ENCODE measurements around the gene SPOCK1. TPM values are rescaled to one million over a fixed set of nuclear protein-coding genes. Genes with fewer than 3 reads are reported as not detected.

Gene SPOCK1
- total and polyA plus RNA-seq, 4 donors: 31.8 to 217 (median 132) TPM

DNA sequence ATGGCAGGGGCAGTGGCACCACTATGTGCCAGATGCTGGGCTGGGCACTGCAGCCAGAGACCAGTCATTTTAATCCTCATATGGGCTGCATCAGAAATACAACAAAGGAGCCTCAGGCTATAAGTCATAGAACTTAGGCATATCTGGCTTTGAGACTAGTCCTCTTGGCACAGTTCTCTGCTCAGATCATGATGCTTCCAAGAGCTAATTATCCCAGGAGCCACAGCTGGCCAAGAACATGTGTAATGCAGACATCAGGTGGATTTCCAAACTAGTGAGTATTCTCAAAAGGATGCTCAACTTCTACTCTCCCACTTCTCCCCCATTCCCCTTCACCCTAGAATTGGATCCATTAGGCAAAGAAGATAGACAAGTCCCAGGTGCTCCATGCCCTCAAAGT is 571.6 kb downstream of the SPOCK1 start:
- no peak for DNase-seq (ENCODE audit: low read depth in 4 of 6, low spot score in 6 of 6)
- no peaks in the 10 kb centered on the region for H3K36me3 ChIP-seq (ENCODE audit: control insufficient read depth, insufficient read depth, low read length)
- no peaks in the 10 kb centered on the region for H3K4me1 ChIP-seq (ENCODE audit: control insufficient read depth, insufficient read depth, low read length)
- no peaks in the 10 kb centered on the region for H3K9me3 ChIP-seq (ENCODE audit: control insufficient read depth, insufficient read depth, low read length)
- no peak overlapping the region for H3K4me3 ChIP-seq (ENCODE audit: low read depth, low read length)
- H3K27me3 ChIP-seq (ENCODE audit: control insufficient read depth, insufficient read depth, low read length): no peaks in the 10 kb centered on the region
- H3K27ac ChIP-seq (ENCODE audit: low read depth, low read length): no peak overlapping the region

DNA sequence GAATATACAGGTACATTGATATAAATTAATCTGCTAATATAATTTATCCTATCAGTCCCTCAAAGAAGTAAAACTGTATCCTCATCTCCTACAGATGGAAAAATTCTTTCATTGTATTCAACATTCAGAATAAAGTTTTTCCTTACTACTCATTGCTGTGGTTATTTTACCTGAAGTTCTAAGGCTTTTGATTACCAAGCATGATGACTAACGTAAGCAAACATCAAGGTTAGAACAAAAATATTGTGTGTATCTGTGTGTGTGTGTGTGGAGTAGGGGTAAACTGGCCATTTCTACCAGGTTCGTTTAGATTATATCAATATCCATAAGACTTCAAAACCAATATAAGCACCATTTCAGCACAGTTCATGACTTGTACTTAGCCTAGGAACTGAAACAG is 573.1 kb downstream of the SPOCK1 start:
- H3K4me1 ChIP-seq (ENCODE audit: control insufficient read depth, insufficient read depth, low read length): no peaks in the 10 kb centered on the region
- no peak overlapping the region for H3K4me3 ChIP-seq (ENCODE audit: low read depth, low read length)
- no peaks in the 10 kb centered on the region for H3K36me3 ChIP-seq (ENCODE audit: control insufficient read depth, insufficient read depth, low read length)
- H3K27me3 ChIP-seq (ENCODE audit: control insufficient read depth, insufficient read depth, low read length): no peaks in the 10 kb centered on the region
- no peak for DNase-seq (ENCODE audit: low read depth in 4 of 6, low spot score in 6 of 6)
- H3K27ac ChIP-seq (ENCODE audit: low read depth, low read length): no peak overlapping the region
- no CpG with 5 or more reads among the region's 2 CpGs for WGBS (ENCODE audit: insufficient coverage)
- H3K9me3 ChIP-seq (ENCODE audit: control insufficient read depth, insufficient read depth, low read length): no peaks in the 10 kb centered on the region

Small RNA genes within 50 kb of the gene (small RNA-seq; reads per million reads assigned to genes)
- gene RNA5SP193 (ENCODE audit: low replicate concordance): not detected

Other genes with a start within 250 kb of the SPOCK1 start
- 10 to 100 TPM; 10.6 to 12.5 TPM for gene KLHL3, start 236.8 kb upstream of the SPOCK1 start, total RNA-seq
- 10 to 100 TPM in 1 of 2 donors, 1 to 10 TPM in 1; 8.9 to 12.6 TPM for gene KLHL3, start 236.8 kb upstream of the SPOCK1 start, polyA plus RNA-seq (ENCODE audit: insufficient read length in 2 of 2)

All from spinal cord (tissue), 10 donors.